Subcutaneous abdominal adipose tissue (tissue), 5 donors: Measurements from ENCODE around the gene RHOXF2B.

ENCODE experiments used
- H3K27ac ChIP-seq: one replicate; pipeline ENCODE4 v1.7.0; 2013; ENCODE audit warnings: low read depth, mild to moderate bottlenecking, inconsistent platforms, low read length, moderate library complexity
- H3K27me3 ChIP-seq, 5 donors: one replicate each; pipeline ENCODE4 v1.7.0; 2013; ENCODE audit warnings: low read length in 5 of 5, inconsistent platforms in 1 of 5; ENCODE audit not compliant: control insufficient read depth in 5 of 5, insufficient read depth in 4 of 5
- H3K36me3 ChIP-seq, 5 donors: one replicate each; pipeline ENCODE4 v1.7.0; 2013; ENCODE audit warnings: low read length in 5 of 5; ENCODE audit not compliant: control insufficient read depth in 5 of 5, insufficient read depth in 5 of 5
- H3K4me1 ChIP-seq, 5 donors: one replicate each; pipeline ENCODE4 v1.7.0; 2013; ENCODE audit warnings: low read length in 5 of 5, mild to moderate bottlenecking in 3 of 5, moderate library complexity in 1 of 5; ENCODE audit not compliant: control insufficient read depth in 5 of 5, insufficient read depth in 5 of 5
- H3K4me3 ChIP-seq, 5 donors: one replicate each; pipeline ENCODE4 v1.7.0; 2013; ENCODE audit warnings: low read length in 5 of 5, low read depth in 1 of 5
- H3K9ac ChIP-seq, 5 donors: one replicate each; pipeline ENCODE4 v1.7.0; 2013; ENCODE audit warnings: low read length in 5 of 5, mild to moderate bottlenecking in 4 of 5, moderate library complexity in 3 of 5
- H3K9me3 ChIP-seq, 5 donors: one replicate each; pipeline ENCODE4 v1.7.0; 2013; ENCODE audit warnings: low read length in 5 of 5; ENCODE audit not compliant: control insufficient read depth in 5 of 5
- donor health status: healthy.
- donor health status: healthy.
- donor health status: healthy.
- donor health status: healthy.
- donor health status: healthy.

RHOXF2B gene

DNA sequence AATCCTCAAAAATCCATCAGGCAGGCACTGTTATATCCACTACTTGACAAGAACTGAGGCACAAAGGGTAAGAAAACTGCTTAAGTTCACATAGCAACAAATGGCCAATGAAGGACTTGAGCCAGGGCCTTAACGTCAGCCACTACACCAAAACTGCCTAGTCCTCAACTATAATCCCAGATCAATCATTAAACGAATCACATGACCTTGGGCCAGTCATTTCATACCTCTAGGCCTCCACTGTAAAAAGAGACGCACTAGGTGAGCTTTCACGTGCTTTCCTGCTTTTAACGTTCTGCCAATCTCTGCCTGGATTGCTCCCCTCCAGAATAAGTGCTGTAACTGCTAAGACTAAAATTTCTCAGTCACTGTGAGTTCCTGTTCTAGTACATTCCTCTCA, 54.7 kb downstream of the RHOXF2B start:
- Histone ChIP-seq H3K9ac (no peak overlapping the region), H3K27ac (no peak overlapping the region), H3K9me3 (peaks cover 0 to 3% (median 0%) of the 10 kb centered on the region in 5 donors), H3K27me3 (peaks cover 7 to 34% (median 10%) of the 10 kb centered on the region in 5 donors), H3K4me3 (no peak overlapping the region), H3K36me3 (no peaks in the 10 kb centered on the region), H3K4me1 (no peaks in the 10 kb centered on the region)
